Activated naive CD8-positive, alpha-beta T cell treated with anti-CD3 and anti-CD28 coated beads, Interleukin-2, amount 10 ng/mL, durations not matched to agents 7 days and 5 days (primary cell): ENCODE measurements around the gene RNF166. TPM values are rescaled to one million over a fixed set of nuclear protein-coding genes. Genes with fewer than 3 reads are reported as not detected.

Experiments used
- ATAC-seq: fragments of 150-1000 bp; cut with Tn5 transposase; one replicate; pipeline ENCODE4 v1.10.0; 2021; ENCODE audit warnings: low read depth, moderate library complexity
- POLR2A ChIA-PET: fragments of 350-600 bp; sonication (Branson Sonifier 250); formaldehyde crosslinking; loops from one replicate; lab custom pipeline; 2021; ENCODE audit warnings: antibody characterized with exemption; lab: Charles Lee
- DNase-seq: peaks from one replicate; pipeline ENCODE4 v3.0.0; 2021
- H3K27ac Mint-ChIP-seq: one replicate; pipeline ENCODE4 v1.8.0; 2022; ENCODE audit warnings: mild to moderate bottlenecking, mixed read lengths
- H3K27me3 Mint-ChIP-seq: one replicate; pipeline ENCODE4 v1.8.0; 2022; ENCODE audit warnings: mild to moderate bottlenecking, moderate library complexity, mixed read lengths
- H3K36me3 Mint-ChIP-seq: one replicate; pipeline ENCODE4 v1.8.0; 2021; ENCODE audit warnings: mild to moderate bottlenecking, mixed read lengths
- H3K4me1 Mint-ChIP-seq: one replicate; pipeline ENCODE4 v1.8.0; 2021; ENCODE audit warnings: mixed read lengths
- H3K4me3 Mint-ChIP-seq: one replicate; pipeline ENCODE4 v1.8.0; 2022; ENCODE audit warnings: mild to moderate bottlenecking, moderate library complexity, mixed read lengths
- H3K9me3 Mint-ChIP-seq: one replicate; pipeline ENCODE4 v1.8.0; 2021; ENCODE audit warnings: mixed read lengths
- total RNA-seq, 2 experiments: library from RNA; stranded (reverse); gene quantifications; one replicate each; pipeline ENCODE4 v1.2.3, GENCODE V29; 2021

Gene RNF166
- total RNA-seq, 2 experiments from 2014 or later, result 227 to 229 TPM

DNA sequence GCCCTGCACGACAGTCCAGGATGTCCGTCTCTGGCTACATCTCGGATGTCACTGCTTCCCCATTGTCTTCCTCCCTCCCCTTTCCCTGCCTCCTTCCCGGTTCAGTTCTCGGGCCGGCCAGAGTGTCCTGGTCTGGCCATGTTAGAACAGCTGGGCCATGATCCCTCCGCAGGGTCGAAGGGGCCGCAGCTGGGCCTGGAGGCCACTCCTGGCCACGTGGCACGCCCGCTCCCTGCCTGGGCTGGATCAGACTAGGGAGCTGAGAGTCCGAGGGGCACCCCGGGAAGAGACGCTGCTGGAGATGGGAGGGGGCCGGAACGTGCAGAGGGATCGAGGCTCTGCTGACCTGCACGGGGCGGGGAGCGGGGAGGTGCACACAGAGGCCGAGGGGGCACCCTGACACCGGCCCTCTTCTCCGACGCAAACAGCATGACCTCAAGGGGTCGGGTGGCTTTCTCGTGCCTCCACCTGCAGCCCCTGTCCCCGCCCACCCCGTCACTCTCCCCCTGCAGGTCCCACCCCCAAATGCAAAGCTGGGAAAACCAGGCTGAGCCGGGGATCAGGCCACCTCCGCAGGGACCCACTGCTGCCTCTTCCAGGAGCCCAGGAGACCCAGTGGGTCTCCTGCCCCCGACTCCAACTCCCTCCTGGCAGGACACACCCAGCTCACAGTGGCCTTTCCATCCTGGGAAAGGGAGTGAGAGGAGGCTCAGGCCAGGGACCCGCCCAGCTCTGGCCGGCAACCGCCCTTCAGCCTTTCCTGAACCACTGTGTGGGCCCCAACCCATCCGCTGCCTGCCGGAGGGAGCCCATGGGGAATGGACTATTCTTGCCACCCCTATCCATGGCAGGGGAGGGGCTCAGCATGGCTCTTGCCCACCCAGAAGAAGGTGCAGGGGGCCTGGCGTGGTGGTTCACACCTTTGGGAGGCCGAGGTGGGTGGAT is 38.6 kb upstream of the RNF166 start:
- Mint-ChIP-seq H3K27me3 (no peaks in the 10 kb centered on the region), H3K9me3 (no peaks in the 10 kb centered on the region), H3K36me3 (peaks cover 1% of the 10 kb centered on the region), H3K27ac (peak overlapping the region; percentile 89), H3K4me3 (peak overlapping the region; percentile 67), H3K4me1 (peaks cover 18% of the 10 kb centered on the region)
- DNase-seq (no peak), ATAC-seq (no peak)
- POLR2A ChIA-PET, result interaction anchor here (1.2 to 4.8 kb wide), 5 partner anchors 36 to 496 kb away, joined by 3 to 25 read pairs (median 7); partner anchors contain the start of genes APRT and CDT1

DNA sequence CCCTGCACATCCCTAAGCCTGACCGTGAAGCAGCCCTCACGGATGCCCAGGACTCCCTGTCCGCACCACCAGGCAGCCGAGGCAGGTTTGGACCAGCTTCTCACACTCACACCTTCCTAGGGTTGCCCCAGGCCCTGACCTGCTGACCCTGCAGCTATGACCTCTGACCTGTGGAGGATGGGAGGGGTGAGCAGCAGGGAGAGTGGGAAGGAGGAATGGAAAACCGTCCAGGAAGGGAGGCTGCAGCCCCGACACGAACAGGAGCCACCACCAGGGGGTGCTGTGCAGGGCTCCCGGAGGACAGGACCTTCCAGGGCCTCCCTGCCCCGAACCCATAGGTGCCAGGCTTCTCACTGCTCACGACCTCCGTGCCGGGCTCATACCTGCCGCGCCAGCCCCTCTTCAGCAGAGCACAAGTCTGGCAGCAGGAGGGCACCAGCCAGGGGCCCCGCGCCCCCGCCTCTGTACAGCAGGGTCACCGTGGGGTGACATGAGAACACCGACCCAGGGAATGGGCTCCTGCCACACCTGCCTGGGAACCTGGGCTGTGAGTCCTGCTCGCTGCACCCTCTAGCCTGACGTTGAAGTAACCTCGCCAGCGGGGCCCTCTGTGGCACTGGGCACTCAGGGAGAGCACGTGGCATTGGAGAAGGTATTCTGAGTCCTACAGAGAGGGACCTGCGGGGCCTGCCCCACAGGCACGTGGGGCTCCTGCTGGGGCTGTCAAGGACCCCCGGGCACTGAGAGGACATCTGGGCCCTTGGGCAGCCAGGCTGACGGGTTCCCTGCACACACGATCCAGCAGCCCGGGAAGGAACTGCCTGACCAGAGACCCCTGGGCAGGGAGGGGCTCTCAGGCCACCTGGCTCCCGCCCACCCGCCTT is 37.7 kb upstream of the RNF166 start:
- H3K9me3 Mint-ChIP-seq, result no peaks in the 10 kb centered on the region
- no peak for ATAC-seq
- POLR2A ChIA-PET, result interaction anchor here (4.8 kb wide), 1 partner anchor 37 kb away, joined by 25 read pairs; no protein-coding TSS in a partner anchor
- no peak overlapping the region for H3K27ac Mint-ChIP-seq
- DNase-seq, result peak; percentile 81
- H3K36me3 Mint-ChIP-seq, result peaks cover 1% of the 10 kb centered on the region
- no peak overlapping the region for H3K4me3 Mint-ChIP-seq
- H3K27me3 Mint-ChIP-seq, result no peaks in the 10 kb centered on the region
- H3K4me1 Mint-ChIP-seq, result peaks cover 18% of the 10 kb centered on the region

DNA sequence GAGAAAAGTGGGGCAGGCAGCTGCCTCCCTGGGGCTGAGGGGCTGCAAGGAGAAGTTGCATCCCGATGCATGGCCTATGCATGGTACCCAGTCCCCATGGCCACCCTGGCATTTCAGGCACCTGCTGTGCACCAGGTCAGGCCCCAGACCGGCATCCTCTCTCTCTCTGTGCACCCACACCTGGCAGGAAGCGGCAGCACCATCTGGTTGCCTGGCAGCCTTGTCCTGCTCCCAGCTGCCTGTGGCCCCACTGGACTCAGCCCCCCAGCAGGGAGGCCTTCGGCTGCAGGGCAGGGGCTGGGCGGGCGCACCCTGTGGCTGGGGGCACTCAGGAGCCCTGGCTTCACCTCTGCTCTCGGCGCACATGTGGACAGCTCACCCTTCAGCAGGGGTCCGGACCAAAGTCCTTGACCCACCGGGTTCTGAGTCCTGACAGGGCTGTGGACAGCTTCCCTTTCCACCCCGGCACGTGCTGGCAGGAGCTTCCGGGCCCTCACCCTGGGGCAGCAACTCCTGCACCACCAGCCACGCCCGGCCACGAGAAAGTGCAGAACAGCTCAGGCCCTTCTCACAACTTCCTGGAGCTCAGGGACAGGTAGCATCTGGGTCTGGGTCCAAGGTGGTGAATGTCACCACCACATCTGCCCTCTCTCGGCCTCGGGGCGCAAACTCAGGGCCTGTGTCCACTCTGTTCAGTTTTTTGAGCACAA is 36.8 kb upstream of the RNF166 start:
- POLR2A ChIA-PET, result interaction anchor here (1.1 kb wide), 1 partner anchor 40 kb away, joined by 3 read pairs; no protein-coding TSS in a partner anchor

DNA sequence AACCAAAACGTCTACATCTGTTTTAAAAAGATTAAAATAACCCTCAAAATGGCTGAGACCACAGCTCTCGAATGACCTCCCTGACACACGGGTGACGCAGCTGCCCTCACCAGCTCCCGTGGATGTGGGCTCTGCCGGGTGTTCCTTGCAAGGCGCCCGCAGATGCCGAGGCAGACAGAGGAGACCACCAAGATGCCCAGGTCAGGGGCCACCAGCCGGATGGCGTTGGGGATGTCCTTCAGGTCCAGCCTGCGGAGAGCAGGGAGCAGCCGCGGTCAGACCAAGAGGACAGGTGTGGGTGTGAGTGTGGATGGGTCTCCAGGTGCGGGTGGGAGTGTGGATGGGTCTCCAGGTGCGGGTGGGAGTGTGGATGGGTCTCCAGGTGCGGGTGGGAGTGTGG is 35.2 kb upstream of the RNF166 start:
- Mint-ChIP-seq H3K9me3 (no peaks in the 10 kb centered on the region), H3K4me1 (peaks cover 16% of the 10 kb centered on the region), H3K4me3 (no peak overlapping the region), H3K27me3 (no peaks in the 10 kb centered on the region), H3K36me3 (peaks cover 1% of the 10 kb centered on the region), H3K27ac (no peak overlapping the region)
- ATAC-seq, result no peak
- DNase-seq, result no peak
- POLR2A ChIA-PET, result no interaction called here

More for the DNA sequence above, 36.8 kb upstream of the RNF166 start:
- Mint-ChIP-seq H3K4me3 (no peak overlapping the region), H3K36me3 (peaks cover 1% of the 10 kb centered on the region), H3K27ac (no peak overlapping the region), H3K9me3 (no peaks in the 10 kb centered on the region), H3K27me3 (no peaks in the 10 kb centered on the region), H3K4me1 (peaks cover 17% of the 10 kb centered on the region)
- no peak for ATAC-seq
- DNase-seq, result no peak

DNA sequence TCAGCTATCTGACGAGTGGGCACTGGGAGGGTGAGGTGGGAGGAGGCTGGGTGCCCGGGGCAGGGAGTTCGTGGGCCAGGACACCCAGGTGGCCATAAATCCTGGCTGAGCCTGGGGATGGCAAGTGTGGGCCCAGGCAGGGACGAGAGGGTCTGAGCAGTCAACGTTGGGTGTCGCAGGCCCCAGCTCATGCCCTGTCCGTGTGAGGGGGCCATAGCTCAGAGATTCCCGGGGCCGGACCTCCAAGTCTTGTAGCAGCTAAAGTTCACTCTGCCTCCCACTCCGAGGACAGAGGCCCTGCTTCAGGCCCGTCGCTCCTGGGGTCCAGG is 34.5 kb upstream of the RNF166 start:
- POLR2A ChIA-PET, result no interaction called here
- H3K9me3 Mint-ChIP-seq, result no peaks in the 10 kb centered on the region
- peaks cover 9% of the 10 kb centered on the region for H3K4me1 Mint-ChIP-seq
- H3K27ac Mint-ChIP-seq, result no peak overlapping the region
- H3K36me3 Mint-ChIP-seq, result peaks cover 1% of the 10 kb centered on the region
- no peak overlapping the region for H3K4me3 Mint-ChIP-seq
- H3K27me3 Mint-ChIP-seq, result no peaks in the 10 kb centered on the region
- no peak for ATAC-seq
- no peak for DNase-seq

DNA sequence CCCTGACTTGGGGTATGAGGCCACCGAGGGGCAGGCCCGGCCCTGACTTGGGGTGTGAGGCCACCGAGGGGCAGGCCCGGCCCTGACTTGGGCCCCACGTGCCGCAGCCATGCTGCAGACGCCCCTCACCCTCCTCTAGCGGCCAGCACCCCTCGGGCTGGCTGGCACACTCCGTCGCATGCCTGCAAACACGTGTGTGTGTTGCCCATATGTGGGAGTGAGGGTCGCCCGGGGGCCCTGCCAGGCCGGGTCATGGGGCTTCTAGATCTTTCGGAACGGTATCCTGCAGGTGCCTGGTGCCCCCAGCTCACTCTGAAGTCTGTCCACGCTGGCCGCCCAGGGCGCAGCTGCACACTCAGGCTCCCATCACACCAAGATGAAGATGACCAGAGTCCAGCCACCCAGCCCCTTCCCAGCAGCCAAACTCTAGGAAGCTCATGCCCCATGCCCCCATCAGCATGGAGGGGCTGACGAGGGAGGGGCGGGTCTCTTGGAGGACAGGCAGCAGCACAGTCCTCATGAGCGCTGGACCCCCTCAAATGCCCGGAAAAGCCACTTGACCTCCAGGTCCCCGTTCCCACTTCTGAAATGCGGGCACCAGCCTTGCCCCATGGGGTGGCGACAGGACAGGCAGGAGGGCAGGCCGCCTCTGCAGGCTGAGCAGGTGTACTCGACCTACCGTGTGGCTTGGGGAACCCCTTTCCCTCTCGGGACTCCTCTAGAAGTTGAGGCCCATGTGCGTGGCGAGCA is 33.9 kb upstream of the RNF166 start:
- POLR2A ChIA-PET, result no interaction called here
- no peak for ATAC-seq
- Mint-ChIP-seq H3K36me3 (peaks cover 1% of the 10 kb centered on the region), H3K4me3 (no peak overlapping the region), H3K9me3 (no peaks in the 10 kb centered on the region), H3K4me1 (peaks cover 4% of the 10 kb centered on the region), H3K27ac (no peak overlapping the region), H3K27me3 (no peaks in the 10 kb centered on the region)
- no peak for DNase-seq

DNA sequence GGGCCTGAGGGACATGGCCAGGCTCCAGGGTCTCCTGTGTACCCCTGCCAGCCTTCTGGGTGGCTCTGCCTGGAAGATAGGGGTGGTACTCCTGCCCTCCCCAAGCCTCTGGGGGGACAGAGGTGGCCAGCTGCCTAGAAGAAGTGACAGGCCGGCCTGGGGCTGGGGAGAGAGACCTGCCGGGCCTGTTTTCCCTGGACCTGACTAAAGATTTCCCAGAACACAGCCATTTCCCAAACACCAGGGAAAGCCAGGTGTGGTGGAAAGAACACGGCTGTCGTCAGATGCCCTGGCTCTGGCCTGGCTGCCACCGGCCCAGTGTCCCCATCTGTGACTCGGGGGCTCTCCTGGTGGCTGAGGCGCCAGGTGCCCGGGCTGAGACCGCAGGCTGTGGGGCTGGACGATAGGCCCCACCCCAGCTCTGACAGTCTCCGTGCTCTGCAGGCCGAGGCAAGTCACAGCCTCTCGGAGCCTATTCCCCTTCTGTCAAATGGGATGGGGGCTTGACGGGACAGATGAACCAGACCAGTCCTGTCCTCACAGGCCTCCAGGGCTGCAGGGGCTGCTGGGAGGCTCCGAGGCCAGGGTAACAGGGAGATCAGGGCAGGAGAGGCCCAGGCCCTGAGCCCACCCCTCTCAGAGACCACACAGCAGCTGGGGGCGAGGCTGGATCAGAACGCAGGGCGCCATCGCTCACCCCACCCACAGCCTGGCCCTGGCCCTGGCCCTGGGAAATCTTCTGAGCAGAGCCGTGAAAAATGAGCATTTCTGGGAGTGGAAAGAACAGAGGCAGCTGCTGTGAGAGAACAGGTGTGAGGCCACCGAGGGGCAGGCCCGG is 33.1 kb upstream of the RNF166 start:
- Mint-ChIP-seq H3K27me3 (no peaks in the 10 kb centered on the region), H3K4me3 (no peak overlapping the region), H3K36me3 (peaks cover 1% of the 10 kb centered on the region), H3K27ac (no peak overlapping the region), H3K9me3 (no peaks in the 10 kb centered on the region), H3K4me1 (peaks cover 4% of the 10 kb centered on the region)
- ATAC-seq (no peak), DNase-seq (no peak)
- POLR2A ChIA-PET, result no interaction called here

DNA sequence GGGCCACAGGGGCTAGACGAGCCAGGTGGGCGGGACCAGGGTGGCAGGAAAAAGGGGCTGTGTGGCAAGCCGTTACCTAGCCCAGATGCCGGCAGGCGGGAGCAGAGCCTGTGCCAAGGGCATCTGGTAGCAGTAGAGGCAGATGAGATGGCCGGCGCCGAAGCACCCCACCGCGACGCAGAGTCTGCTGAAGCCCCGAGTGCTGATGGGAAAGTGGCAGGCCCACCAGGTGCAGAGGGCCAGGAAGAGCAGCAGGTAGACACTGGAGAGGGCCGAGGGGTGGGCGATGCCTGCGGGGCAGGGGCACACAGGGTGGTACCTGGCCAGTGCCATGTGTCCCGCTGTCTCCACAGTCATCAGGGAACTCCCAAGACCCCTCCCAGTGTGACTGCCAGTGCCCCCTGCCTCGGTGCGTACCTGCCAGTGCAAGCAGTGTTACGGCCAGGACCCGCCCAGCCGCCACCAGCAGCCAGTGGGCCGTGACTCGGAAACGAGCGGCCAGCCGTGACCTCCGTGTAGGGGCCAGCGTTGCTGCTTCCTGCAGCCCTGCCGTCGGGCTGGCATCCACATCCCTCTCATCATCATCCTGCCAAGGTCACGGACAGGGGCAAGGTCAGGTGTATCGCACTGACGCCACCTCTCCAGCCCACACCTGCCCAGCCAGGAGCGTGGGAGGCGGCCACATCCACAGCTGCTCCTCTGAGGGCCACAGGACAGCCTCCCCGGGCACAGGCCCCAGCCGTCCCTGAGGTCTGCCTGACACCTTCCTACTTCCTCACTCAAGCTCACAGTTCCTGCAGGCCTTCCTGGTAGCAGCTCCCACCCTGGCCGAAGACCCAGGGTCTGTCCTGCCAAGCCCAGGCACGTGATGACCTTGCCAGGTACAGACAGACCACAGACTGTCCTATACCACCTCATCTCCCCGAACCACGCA is 32.2 kb upstream of the RNF166 start:
- H3K36me3 Mint-ChIP-seq, result peaks cover 1% of the 10 kb centered on the region
- POLR2A ChIA-PET, result interaction anchor here (1.1 to 2.3 kb wide), 5 partner anchors 32 to 73 kb away, joined by 3 to 10 read pairs (median 5); partner anchors contain the start of genes APRT and PIEZO1
- H3K27ac Mint-ChIP-seq, result no peak overlapping the region
- H3K9me3 Mint-ChIP-seq, result no peaks in the 10 kb centered on the region
- no peaks in the 10 kb centered on the region for H3K4me1 Mint-ChIP-seq
- DNase-seq (no peak), ATAC-seq (no peak)
- no peaks in the 10 kb centered on the region for H3K27me3 Mint-ChIP-seq
- H3K4me3 Mint-ChIP-seq, result no peak overlapping the region

DNA sequence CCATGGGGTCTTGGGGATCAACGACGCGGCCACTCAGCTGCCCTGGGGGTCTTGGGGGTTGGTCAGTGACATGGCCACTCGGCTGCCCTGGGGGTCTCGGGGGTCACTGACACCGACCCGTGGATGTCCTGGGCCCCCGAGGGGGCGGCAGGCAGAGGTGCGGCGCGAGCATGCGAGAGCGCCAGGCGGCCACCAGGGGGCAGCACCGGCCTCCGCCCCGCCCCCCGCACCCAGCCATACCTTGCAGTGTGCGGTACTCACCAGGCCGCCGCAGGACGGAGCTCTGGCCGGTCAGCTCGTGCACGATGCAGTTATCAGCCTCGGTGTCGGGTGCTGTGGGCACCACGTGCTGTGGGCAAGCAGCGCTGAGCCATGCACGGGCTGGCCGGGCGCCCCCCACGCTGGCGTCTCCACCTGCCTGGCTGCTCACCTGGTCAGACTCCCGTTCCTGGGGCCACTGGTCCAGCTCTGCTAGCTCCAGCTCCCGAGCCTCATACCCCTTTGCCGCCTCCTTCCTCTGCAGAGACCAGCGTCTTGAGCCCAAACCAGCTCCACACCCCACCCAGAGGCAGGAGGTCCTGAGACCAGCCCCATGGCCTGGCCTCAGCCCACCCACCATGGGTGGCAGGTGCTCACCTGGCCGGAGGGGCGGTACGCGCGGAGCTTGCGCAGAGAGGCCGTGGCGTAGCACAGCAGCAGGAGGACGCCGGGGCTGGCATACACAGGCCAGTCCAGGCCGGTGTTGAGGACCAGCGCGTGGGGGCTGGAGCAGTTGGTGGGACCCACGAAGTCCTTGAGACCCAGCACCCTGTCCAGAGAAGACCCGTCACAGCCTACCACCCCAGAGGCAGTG is 31.3 kb upstream of the RNF166 start:
- H3K27me3 Mint-ChIP-seq, result no peaks in the 10 kb centered on the region
- no peaks in the 10 kb centered on the region for H3K9me3 Mint-ChIP-seq
- POLR2A ChIA-PET, result interaction anchor here (0.5 to 2.3 kb wide), 10 partner anchors 32 to 958 kb away, joined by 3 to 10 read pairs (median 4); partner anchors contain the start of genes APRT, CDT1 and PIEZO1
- no peaks in the 10 kb centered on the region for H3K4me1 Mint-ChIP-seq
- peak; percentile 84 for DNase-seq
- H3K27ac Mint-ChIP-seq, result no peak overlapping the region
- H3K36me3 Mint-ChIP-seq, result peaks cover 1% of the 10 kb centered on the region
- ATAC-seq, result peak; percentile 90
- H3K4me3 Mint-ChIP-seq, result no peak overlapping the region

DNA sequence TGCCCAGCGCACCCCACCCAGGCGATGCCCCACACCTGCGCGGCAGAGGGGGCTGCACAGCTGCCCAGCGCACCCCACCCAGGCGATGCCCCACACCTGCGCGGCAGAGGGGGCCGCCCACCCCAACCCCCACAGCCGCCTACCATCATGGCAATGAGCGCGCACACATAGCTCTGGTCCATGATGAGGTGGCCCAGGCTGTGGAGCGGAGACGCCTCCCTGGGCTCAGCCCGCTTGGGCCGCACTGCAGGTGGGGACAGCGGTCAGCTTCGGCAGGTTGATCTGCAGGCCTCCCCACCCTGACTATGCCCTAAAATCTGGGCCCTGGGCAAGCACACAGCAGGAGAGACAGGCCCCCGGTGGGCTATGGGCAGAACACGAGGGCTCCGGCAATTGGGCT is 30.3 kb upstream of the RNF166 start:
- H3K4me1 Mint-ChIP-seq, result no peaks in the 10 kb centered on the region
- POLR2A ChIA-PET, result interaction anchor here (1.7 to 2.3 kb wide), 2 partner anchors 48 to 75 kb away, joined by 7 to 10 read pairs; partner anchors contain the start of genes APRT and PIEZO1
- no peak overlapping the region for H3K4me3 Mint-ChIP-seq
- no peak for ATAC-seq
- H3K27me3 Mint-ChIP-seq, result no peaks in the 10 kb centered on the region
- no peaks in the 10 kb centered on the region for H3K9me3 Mint-ChIP-seq
- DNase-seq, result no peak
- no peak overlapping the region for H3K27ac Mint-ChIP-seq
- peaks cover 1% of the 10 kb centered on the region for H3K36me3 Mint-ChIP-seq
